Muscle layer of duodenum (tissue), 2 donors: ENCODE results near the gene GALNT10.

ENCODE experiments used
- H3K27ac ChIP-seq: one replicate; pipeline ENCODE4 v1.7.0; 2013; ENCODE audit warnings: mild to moderate bottlenecking, low read length
- H3K27me3 ChIP-seq: one replicate; pipeline ENCODE4 v1.7.0; 2013; ENCODE audit warnings: low read depth, mild to moderate bottlenecking, control low read depth, low read length
- H3K36me3 ChIP-seq, 2 donors: one replicate each; pipeline ENCODE4 v1.7.0; 2013; ENCODE audit warnings: low read length in 2 of 2, control low read depth in 1 of 2, mild to moderate bottlenecking in 1 of 2; ENCODE audit not compliant: insufficient read depth in 2 of 2, control insufficient read depth in 1 of 2
- H3K4me1 ChIP-seq, 2 donors: one replicate each; pipeline ENCODE4 v1.7.0; 2013; ENCODE audit warnings: low read length in 2 of 2, mild to moderate bottlenecking in 2 of 2, control low read depth in 1 of 2, moderate library complexity in 1 of 2; ENCODE audit not compliant: insufficient read depth in 2 of 2, control insufficient read depth in 1 of 2
- H3K4me3 ChIP-seq, 2 donors: one replicate each; pipeline ENCODE4 v1.7.0; 2013; ENCODE audit warnings: low read length in 2 of 2, low read depth in 1 of 2, mild to moderate bottlenecking in 1 of 2
- H3K9me3 ChIP-seq, 2 donors: one replicate each; pipeline ENCODE4 v1.7.0; 2013; ENCODE audit warnings: low read length in 2 of 2, control low read depth in 1 of 2, mild to moderate bottlenecking in 1 of 2; ENCODE audit not compliant: control insufficient read depth in 1 of 2
- donor health status: healthy.

The GALNT10 gene

DNA sequence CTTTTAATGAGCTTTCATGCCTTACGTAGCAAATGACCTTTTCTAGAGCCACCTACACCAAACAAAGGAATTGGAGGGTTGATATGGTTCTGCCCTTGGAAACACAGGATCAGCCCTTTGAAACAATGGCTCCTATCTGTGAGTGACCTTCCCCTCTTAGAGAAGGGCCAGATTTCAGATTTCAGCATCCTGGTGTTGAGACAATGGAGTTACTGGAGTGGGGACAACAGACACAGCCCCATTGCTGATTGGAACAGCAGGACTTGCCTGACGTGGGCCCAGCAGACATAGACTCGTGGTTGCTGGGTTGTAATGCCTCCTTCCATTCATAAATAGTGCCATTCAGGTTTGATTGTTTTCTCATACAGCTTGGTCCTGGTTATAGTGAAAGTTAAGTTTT is 96.0 kb downstream of the GALNT10 start:
- H3K27me3 ChIP-seq: no peaks in the 10 kb centered on the region
- no peak overlapping the region for H3K4me3 ChIP-seq
- H3K36me3 ChIP-seq: no peaks in the 10 kb centered on the region
- no peaks in the 10 kb centered on the region for H3K9me3 ChIP-seq
- peak overlapping the region; percentile 68 for H3K27ac ChIP-seq
- H3K4me1 ChIP-seq: peaks cover 3 to 44% of the 10 kb centered on the region in 2 donors

DNA sequence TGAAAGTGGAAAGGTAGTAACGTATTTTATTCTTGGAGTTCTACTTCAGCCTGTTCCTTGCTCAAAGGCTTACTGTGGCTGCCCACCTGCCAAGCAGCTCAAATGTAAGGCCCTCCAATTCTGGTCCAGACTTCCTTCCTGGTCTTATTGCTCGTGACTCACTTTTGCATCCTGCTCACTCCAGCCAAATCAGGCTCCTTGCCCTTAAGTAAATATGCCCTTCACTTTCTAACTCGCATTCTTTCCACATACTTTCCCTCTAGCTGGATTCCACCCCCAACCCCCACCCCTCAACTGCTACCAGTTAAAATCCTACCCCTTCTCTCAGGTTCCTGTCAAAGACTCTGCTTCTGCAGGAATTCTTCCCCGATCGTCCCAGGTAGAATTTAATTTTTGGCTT is 96.6 kb downstream of the GALNT10 start:
- Histone ChIP-seq H3K27me3 (no peaks in the 10 kb centered on the region), H3K4me3 (no peak overlapping the region), H3K4me1 (peaks cover 3 to 44% of the 10 kb centered on the region in 2 donors), H3K36me3 (no peaks in the 10 kb centered on the region), H3K27ac (peak overlapping the region; percentile 68), H3K9me3 (no peaks in the 10 kb centered on the region)

DNA sequence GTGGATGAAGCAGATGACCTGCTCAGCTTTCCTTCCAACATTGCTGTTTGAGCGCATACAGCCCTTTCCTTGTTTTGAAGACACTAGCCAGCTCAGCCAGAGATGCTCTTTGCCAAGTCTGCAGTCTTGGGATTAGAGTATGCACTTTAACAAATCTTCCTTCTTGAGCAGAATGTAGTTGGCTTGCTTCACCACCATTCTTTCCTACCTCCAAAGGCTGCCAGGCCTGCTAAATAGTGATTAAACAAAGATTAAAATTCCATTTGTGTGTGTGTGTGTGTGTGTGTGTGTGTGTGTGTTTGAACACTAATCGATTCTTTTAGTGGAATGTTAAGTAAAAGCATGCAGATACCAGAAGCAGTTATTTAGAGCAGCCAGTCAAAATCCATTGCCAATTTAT is 97.6 kb downstream of the GALNT10 start:
- Histone ChIP-seq H3K27ac (peak overlapping the region; percentile 3), H3K4me1 (peaks cover 3 to 44% of the 10 kb centered on the region in 2 donors), H3K4me3 (no peak overlapping the region), H3K27me3 (no peaks in the 10 kb centered on the region), H3K36me3 (no peaks in the 10 kb centered on the region), H3K9me3 (no peaks in the 10 kb centered on the region)

DNA sequence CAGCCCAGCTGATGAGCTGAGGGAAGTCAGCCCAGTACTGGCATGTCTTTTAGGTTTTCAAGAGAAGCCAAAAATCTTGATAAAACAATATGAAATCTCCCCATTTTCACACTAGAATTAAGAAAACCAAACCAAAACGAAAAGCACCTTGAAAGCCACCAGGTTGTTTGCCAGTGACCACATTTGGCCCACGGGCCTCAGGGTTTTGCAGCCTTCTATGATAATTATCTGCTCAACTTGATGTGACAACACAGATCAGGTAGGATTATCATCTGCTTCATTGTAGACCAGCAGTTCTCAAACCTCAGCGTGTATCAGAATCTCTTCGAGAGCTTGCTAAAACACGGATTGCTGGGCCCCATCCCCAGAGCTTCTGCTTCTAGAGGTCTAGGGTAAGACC is 101.4 kb downstream of the GALNT10 start:
- peaks cover 3 to 6% of the 10 kb centered on the region in 2 donors for H3K36me3 ChIP-seq
- no peaks in the 10 kb centered on the region for H3K9me3 ChIP-seq
- H3K4me3 ChIP-seq: no peak overlapping the region
- H3K27ac ChIP-seq: no peak overlapping the region
- H3K27me3 ChIP-seq: no peaks in the 10 kb centered on the region
- H3K4me1 ChIP-seq: peaks cover 0 to 23% of the 10 kb centered on the region in 2 donors

DNA sequence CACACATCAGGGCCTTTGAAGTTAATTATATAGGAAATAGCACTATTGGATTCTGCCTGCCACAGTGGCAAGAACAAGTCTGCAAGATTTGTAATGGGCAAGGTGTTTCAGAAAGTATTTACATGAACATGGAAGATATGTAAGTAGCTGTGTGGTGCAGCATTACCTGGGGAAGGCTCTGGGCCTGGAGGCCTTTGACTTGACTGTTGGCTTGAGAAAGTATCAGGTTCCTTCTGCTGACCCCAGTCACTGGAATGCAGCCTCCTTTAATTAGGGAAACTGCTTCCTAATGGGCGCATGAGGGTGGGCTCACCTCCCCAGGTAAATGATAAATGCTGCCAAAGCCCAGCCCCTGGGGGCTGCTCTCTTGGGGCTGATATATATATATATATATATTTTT is 102.7 kb downstream of the GALNT10 start:
- Histone ChIP-seq H3K27ac (no peak overlapping the region), H3K4me3 (no peak overlapping the region), H3K27me3 (no peaks in the 10 kb centered on the region), H3K36me3 (peaks cover 3 to 14% of the 10 kb centered on the region in 2 donors), H3K4me1 (peaks cover 0 to 10% of the 10 kb centered on the region in 2 donors), H3K9me3 (no peaks in the 10 kb centered on the region)

DNA sequence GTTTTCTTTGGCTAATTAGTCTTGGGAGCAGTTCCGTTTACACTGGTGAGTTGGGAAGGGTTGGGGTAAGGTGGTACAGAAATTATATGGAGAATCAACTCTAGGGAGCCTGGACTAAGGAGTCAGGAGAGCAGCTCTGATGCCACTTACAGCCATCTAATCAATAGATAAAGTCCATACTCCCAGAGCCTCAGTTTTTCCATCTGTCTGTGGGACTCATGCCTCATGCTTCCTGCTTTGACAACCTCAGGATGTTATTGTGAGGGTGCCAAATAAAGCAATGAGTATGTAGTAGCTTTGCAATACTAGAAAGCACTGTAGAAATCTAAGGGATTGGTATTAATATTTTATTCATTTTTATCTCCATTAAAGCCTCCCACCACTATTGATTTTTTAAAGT is 105.0 kb downstream of the GALNT10 start:
- Histone ChIP-seq H3K9me3 (no peaks in the 10 kb centered on the region), H3K4me1 (no peaks in the 10 kb centered on the region), H3K36me3 (peaks cover 3 to 23% of the 10 kb centered on the region in 2 donors), H3K4me3 (no peak overlapping the region), H3K27me3 (no peaks in the 10 kb centered on the region), H3K27ac (no peak overlapping the region)

DNA sequence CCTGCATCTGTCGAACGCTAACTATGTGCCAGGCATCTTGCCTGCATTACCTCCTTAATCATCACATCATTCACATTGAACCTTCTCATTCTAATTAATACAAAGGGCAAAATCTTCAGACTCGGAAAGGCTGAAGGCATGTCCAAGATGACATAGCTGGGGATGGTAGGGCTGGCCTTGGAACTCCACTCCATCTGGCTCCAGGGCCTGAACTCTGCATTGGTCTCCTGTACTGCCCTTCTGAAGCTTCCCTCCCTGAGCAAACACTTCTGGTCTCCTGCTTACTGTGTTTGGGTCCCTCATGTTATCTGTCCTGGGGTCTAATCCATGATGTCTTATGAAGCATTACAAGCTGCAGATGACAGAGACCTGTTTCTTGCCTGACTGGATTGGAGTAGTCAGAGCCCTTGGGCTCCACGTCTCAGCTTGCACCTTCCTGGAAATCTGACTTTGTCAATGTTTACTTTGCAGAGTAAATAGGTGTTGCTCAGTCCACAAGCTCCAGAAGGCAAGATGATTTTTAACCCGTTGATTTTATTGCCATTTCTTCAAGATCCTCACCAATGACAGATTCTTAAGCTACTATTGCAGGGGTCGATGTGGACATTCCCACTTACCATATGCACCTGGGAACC is 106.1 kb downstream of the GALNT10 start:
- Histone ChIP-seq H3K4me3 (no peak overlapping the region), H3K9me3 (no peaks in the 10 kb centered on the region), H3K36me3 (peaks cover 3 to 23% of the 10 kb centered on the region in 2 donors), H3K27ac (no peak overlapping the region), H3K4me1 (peaks cover 0 to 2% of the 10 kb centered on the region in 2 donors), H3K27me3 (no peaks in the 10 kb centered on the region)

DNA sequence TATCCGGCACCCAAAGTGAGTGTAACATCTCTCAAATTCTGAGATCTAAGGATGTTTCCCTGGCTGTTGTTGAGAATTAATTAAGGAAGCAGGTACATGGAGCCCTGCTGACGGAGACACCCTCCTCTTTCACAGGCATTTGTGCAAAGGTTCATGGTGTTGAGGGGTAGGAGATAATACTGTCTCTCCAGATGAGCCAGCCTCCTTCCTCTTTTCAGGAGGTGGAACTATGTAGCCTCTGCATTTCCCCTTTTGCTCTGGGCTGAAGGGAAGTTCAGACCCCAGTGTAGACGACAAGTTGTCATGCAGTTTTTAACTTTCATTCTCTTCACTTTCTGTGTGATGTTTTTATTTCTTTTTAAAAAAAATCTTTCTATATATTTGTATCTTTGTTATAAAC is 107.5 kb downstream of the GALNT10 start:
- H3K27ac ChIP-seq: no peak overlapping the region
- H3K9me3 ChIP-seq: no peaks in the 10 kb centered on the region
- H3K36me3 ChIP-seq: peaks cover 3 to 23% of the 10 kb centered on the region in 2 donors
- H3K27me3 ChIP-seq: no peaks in the 10 kb centered on the region
- no peak overlapping the region for H3K4me3 ChIP-seq
- peaks cover 0 to 11% of the 10 kb centered on the region in 2 donors for H3K4me1 ChIP-seq

DNA sequence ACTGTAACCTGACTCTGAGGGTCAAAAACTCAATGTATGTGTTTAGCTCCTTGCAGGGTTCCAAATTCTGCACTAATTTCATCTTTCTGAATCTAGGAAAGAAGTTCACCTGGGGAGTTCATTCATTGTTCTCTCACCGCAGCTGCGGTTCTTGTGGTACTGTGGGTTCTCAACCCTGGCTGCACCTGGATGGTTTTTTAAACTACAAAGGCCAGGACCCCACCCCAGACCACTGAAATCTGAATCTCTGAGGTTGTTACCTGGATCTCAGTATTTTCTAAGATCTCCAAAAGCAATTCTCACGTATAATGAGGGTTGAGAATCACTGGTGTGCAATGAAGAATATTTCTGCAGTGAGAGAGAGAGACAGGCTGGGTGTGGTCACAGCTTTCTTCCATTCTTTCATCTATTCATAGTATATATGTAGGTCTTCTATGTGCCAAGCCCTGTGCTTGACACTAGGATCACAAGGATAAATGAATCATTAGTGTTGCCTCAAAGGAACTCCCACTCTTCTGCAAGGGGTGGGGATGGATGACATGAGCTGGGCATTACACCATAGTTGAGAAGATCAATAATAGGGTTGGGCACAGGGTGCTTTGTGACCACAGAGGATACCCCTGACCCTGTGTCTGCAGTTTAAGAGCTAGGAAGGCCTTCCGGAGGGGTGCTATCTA is 109.8 kb downstream of the GALNT10 start:
- Histone ChIP-seq H3K9me3 (no peaks in the 10 kb centered on the region), H3K36me3 (peaks cover 9 to 20% of the 10 kb centered on the region in 2 donors), H3K4me3 (no peak overlapping the region), H3K27me3 (no peaks in the 10 kb centered on the region), H3K4me1 (peaks cover 0 to 11% of the 10 kb centered on the region in 2 donors), H3K27ac (no peak overlapping the region)

DNA sequence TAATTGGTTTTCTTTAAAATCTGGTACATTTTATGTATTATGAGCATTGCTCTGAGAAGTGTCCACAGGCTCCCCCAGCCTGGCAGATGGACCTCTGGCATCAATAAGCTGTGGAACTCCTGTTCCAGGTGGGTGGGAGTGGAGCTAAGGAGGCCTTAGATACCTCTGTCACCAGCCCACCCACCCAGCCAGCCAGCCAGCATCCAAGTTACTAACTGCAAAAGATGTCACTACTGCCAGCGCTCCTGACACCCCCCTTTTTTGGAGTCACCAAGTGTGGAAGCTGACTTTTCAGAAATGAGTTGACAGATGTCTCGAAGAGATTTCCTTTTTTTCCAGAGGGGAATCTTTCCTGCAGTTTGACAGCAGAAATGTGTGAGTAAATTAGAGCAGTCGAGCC is 111.2 kb downstream of the GALNT10 start:
- Histone ChIP-seq H3K4me1 (peaks cover 0 to 11% of the 10 kb centered on the region in 2 donors), H3K27me3 (no peaks in the 10 kb centered on the region), H3K4me3 (no peak overlapping the region), H3K9me3 (no peaks in the 10 kb centered on the region), H3K36me3 (peaks cover 6 to 17% of the 10 kb centered on the region in 2 donors), H3K27ac (no peak overlapping the region)

DNA sequence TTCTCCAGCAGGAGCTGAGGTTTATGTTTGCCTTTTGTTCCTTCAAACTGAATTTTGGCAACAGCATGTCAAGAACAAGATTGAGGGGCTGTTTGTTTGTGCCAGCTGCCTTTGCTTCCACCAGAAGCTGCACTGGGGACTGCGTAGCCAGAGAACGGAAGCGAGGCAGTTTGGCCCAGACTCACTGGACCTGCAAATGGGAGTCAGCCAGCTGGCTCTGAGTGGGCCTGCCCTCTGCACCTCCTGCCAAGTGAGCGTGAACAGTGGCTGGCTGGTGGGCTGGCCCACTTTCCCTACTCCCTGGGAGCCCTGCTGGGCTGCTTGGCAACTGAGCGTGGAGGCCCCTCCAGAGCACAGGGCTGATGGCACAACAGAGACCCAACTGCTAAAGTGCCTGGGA is 111.6 kb downstream of the GALNT10 start:
- no peaks in the 10 kb centered on the region for H3K9me3 ChIP-seq
- peaks cover 0 to 11% of the 10 kb centered on the region in 2 donors for H3K4me1 ChIP-seq
- H3K27me3 ChIP-seq: no peaks in the 10 kb centered on the region
- peaks cover 6 to 15% of the 10 kb centered on the region in 2 donors for H3K36me3 ChIP-seq
- H3K27ac ChIP-seq: no peak overlapping the region
- H3K4me3 ChIP-seq: no peak overlapping the region
